ENCODE measurements around the gene YJU2. TPM values are rescaled to one million over a fixed set of nuclear protein-coding genes. Genes with fewer than 3 reads are reported as not detected.

The YJU2 gene
- total and polyA plus RNA-seq, 2 of the 8 experiments (the other 6 are each of a cell fraction or from before 2014, with no cell fraction given) = 26.8 to 27.7 TPM

DNA sequence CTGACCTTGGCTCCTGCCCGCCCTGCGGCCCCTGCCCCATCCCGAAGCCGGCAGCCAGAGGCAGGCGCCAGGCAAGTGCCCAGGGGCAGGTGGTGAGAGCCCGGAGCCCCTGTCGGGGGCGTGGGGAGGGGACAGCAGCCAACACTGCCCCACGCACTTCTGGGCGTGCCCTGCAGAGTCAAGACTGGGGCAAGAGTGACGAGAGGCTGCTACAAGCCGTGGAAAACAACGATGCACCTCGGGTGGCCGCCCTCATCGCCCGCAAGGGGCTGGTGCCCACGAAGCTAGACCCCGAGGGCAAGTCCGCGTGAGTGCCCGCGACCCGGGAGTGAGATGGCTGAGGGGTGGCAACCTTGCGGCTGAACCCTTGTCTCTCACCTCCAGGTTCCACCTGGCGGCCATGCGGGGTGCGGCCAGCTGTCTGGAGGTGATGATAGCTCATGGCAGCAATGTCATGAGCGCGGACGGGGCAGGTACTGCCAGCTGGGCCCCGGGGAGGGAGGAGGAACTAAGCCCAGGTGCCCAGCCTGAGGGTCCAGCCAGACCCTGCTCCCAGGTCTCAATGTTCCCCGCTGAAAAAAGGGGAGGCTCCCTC, 47.1 kb upstream of the YJU2 start:
- POLR2A ChIA-PET (ENCODE audit: partially characterized antibody) = interaction anchor here (0.6 kb wide), 1 partner anchor 214 kb away, joined by 3 read pairs; the partner anchor contains the start of gene EEF2
- no peak overlapping the region for H2BK15ac ChIP-seq (ENCODE audit: low read length)
- H3K23me2 ChIP-seq (ENCODE audit: low read depth, low read length) = peaks cover 4% of the 10 kb centered on the region
- H3K56ac ChIP-seq (replicated peaks; ENCODE audit: insufficient read length, low read depth, low read length) = no peak overlapping the region
- FAIRE-seq = no peak
- no peak overlapping the region for H3K9ac ChIP-seq (replicated peaks in 1 of 4; ENCODE audit: extremely low read depth in 1 of 4, low read depth in 3 of 4, low read length in 3 of 4)
- no peak overlapping the region for H4K91ac ChIP-seq (replicated peaks; ENCODE audit: insufficient read length, low read length)
- H2AFZ ChIP-seq (ENCODE audit: low read length) = no peak overlapping the region
- 81% methylated on average over 31 of the region's 33 CpGs; no CpG with 5 or more reads in 1 of the 2 experiments for WGBS, 2 experiments (ENCODE audit: extremely low coverage in 1 of 2, insufficient coverage in 1 of 2, insufficient read length in 1 of 2, insufficient replicate concordance in 2 of 2, low coverage in 1 of 2, low lambda C conversion rate in 2 of 2, missing lambda C conversion rate in 1 of 2)
- H4K8ac ChIP-seq (ENCODE audit: extremely low read depth, insufficient read depth, low read length) = no peak overlapping the region; the same call in 1 of the 2 replicates
- H2BK20ac ChIP-seq (ENCODE audit: low read length) = no peak overlapping the region
- no peaks in the 10 kb centered on the region for H3K9me3 ChIP-seq (ENCODE audit: insufficient read depth in 2 of 2, low read depth in 1 of 2, low read length in 1 of 2)
- no peak overlapping the region for H4K5ac ChIP-seq (ENCODE audit: insufficient read length, low read depth, low read length)
- no peak overlapping the region for H2BK12ac ChIP-seq (ENCODE audit: low read depth, low read length)
- H2BK120ac ChIP-seq (replicated peaks; ENCODE audit: low read depth, low read length) = no peak overlapping the region
- no peak overlapping the region for H3K4ac ChIP-seq (replicated peaks; ENCODE audit: insufficient read length, low read depth, low read length)
- no peaks in the 10 kb centered on the region for H3K36me3 ChIP-seq (ENCODE audit: control insufficient read depth in 2 of 4, insufficient read depth in 4 of 4, low read length in 3 of 4)
- H3K27me3 ChIP-seq (replicated peaks in 1 of 4; ENCODE audit: control insufficient read depth in 3 of 4, extremely low read depth in 1 of 4, insufficient read depth in 3 of 4, low read length in 3 of 4) = peaks cover 0 to 7% (median 3%) of the 10 kb centered on the region in 4 experiments; a peak in 2 of 7 replicates
- H3K4me3 ChIP-seq (ENCODE audit: extremely low read depth in 1 of 4, insufficient read depth in 2 of 4, low read depth in 3 of 4, low read length in 4 of 4) = no peak overlapping the region
- H2BK5ac ChIP-seq (ENCODE audit: low read depth, low read length) = no peak overlapping the region
- no peak overlapping the region for H3K14ac ChIP-seq (ENCODE audit: insufficient read length)
- peak in 1 of 2 experiments; percentile 70 for DNase-seq (ENCODE audit: low read depth in 1 of 2, low spot score in 2 of 2)
- no peaks in the 10 kb centered on the region; a peak in 3 of 7 replicates for H3K4me1 ChIP-seq (replicated peaks in 1 of 4; ENCODE audit: control insufficient read depth in 3 of 4, insufficient read depth in 4 of 4, low read length in 3 of 4)
- no peaks in the 10 kb centered on the region for H3K79me2 ChIP-seq (ENCODE audit: control insufficient read depth in 1 of 2, insufficient read depth in 2 of 2, low read length in 2 of 2)
- no peak overlapping the region for H3K27ac ChIP-seq (ENCODE audit: low read depth, low read length)
- H3K79me1 ChIP-seq (ENCODE audit: low read depth, low read length) = no peaks in the 10 kb centered on the region
- no peaks in the 10 kb centered on the region for H4K20me1 ChIP-seq (replicated peaks in 1 of 2; ENCODE audit: control insufficient read depth in 1 of 2, insufficient read depth in 2 of 2, low read length in 2 of 2)
- CTCF ChIA-PET (ENCODE audit: partially characterized antibody) = interaction anchor here (0.8 to 8.5 kb wide), 11 partner anchors 8 to 98 kb away, joined by 3 to 91 read pairs (median 4); no protein-coding TSS in a partner anchor
- H3K18ac ChIP-seq (ENCODE audit: extremely low read depth, low read length) = no peak overlapping the region
- H3K4me2 ChIP-seq (ENCODE audit: insufficient read depth in 1 of 2, low read depth in 2 of 2, low read length in 2 of 2) = no peak overlapping the region; a peak in 1 of 4 replicates
- no peak overlapping the region for H2AK5ac ChIP-seq (ENCODE audit: low read depth, low read length)
- no peak overlapping the region for H3K23ac ChIP-seq (ENCODE audit: insufficient read length)
- TF ChIP-seq GABPA (IDR thresholded peaks at IDR 0.05; ENCODE audit: borderline replicate concordance, insufficient read depth, low read length) (no peak), SP2 (IDR thresholded peaks at IDR 0.05; ENCODE audit: low read length) (no peak), SIN3A (conservative IDR thresholded peaks at IDR 0.05 in 1 of 2, IDR thresholded peaks at IDR 0.05 in 1 of 2; ENCODE audit: low read depth in 1 of 2, low read length in 2 of 2) (0 out of 4 replicates have a peak, but pooled peaks of 1 of the 2 experiments have one; percentile 59), BACH1 (IDR thresholded peaks at IDR 0.05; ENCODE audit: low read length) (no peak), KDM4A (IDR thresholded peaks at IDR 0.05; ENCODE audit: low read depth, low read length, severe bottlenecking) (no peak), CTBP2 (IDR thresholded peaks at IDR 0.05; ENCODE audit: borderline replicate concordance, insufficient read depth, insufficient read length, low read length) (no peak)
- TF ChIP-seq, protein P1, sequence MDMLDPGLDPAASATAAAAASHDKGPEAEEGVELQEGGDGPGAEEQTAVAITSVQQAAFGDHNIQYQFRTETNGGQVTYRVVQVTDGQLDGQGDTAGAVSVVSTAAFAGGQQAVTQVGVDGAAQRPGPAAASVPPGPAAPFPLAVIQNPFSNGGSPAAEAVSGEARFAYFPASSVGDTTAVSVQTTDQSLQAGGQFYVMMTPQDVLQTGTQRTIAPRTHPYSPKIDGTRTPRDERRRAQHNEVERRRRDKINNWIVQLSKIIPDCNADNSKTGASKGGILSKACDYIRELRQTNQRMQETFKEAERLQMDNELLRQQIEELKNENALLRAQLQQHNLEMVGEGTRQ (IDR thresholded peaks at IDR 0.05; ENCODE audit: low read length) = no peak
- TF ChIP-seq, protein P2, sequence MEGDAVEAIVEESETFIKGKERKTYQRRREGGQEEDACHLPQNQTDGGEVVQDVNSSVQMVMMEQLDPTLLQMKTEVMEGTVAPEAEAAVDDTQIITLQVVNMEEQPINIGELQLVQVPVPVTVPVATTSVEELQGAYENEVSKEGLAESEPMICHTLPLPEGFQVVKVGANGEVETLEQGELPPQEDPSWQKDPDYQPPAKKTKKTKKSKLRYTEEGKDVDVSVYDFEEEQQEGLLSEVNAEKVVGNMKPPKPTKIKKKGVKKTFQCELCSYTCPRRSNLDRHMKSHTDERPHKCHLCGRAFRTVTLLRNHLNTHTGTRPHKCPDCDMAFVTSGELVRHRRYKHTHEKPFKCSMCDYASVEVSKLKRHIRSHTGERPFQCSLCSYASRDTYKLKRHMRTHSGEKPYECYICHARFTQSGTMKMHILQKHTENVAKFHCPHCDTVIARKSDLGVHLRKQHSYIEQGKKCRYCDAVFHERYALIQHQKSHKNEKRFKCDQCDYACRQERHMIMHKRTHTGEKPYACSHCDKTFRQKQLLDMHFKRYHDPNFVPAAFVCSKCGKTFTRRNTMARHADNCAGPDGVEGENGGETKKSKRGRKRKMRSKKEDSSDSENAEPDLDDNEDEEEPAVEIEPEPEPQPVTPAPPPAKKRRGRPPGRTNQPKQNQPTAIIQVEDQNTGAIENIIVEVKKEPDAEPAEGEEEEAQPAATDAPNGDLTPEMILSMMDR (IDR thresholded peaks at IDR 0.05; ENCODE audit: control extremely low read depth in 1 of 3, insufficient read depth in 1 of 3, low read depth in 1 of 3, low read length in 3 of 3) = peak; percentile 45 to 60 (median 56)
